Neural cell (in vitro differentiated cells): ENCODE data around the gene ANKS1B. TPM values are rescaled to one million over a fixed set of nuclear protein-coding genes. Genes with fewer than 3 reads are reported as not detected.
A peak's percentile ranks its signal among the peaks of the same experiment; 100 is the strongest.

Source experiments
- H2AFZ ChIP-seq: fragments of 200-600, 300-800 bp; sonication (generic), shearing (Covaris generic); 2 replicates; pipeline ENCODE4 v1.6.0; 2014; ENCODE audit warnings: low read depth, mild to moderate bottlenecking, antibody characterized with exemption, low read length, moderate library complexity
- H3F3A ChIP-seq: fragments of 200-600 bp; shearing (Covaris generic); 2 replicates; pipeline ENCODE4 v1.6.1; 2016; ENCODE audit warnings: mild to moderate bottlenecking, moderate library complexity, mixed read lengths, antibody characterized with exemption, low read length; ENCODE audit not compliant: insufficient read depth, poor library complexity, severe bottlenecking
- H3K27ac ChIP-seq: fragments of 200-600, 300-800 bp; sonication (generic), shearing (Covaris generic); 2 replicates; pipeline ENCODE4 v1.5.1; 2014; ENCODE audit warnings: mild to moderate bottlenecking, low read length, moderate library complexity
- H3K27me3 ChIP-seq: fragments of 300-800, 200-600 bp; sonication (generic), shearing (Covaris generic); 2 replicates; pipeline ENCODE4 v1.6.0; 2014; ENCODE audit warnings: mild to moderate bottlenecking, low read depth, low read length, moderate library complexity; ENCODE audit not compliant: insufficient read depth
- H3K36me3 ChIP-seq: fragments of 300-800, 200-600 bp; sonication (generic), shearing (Covaris generic); 2 replicates; pipeline ENCODE4 v1.5.1; 2014; ENCODE audit warnings: mild to moderate bottlenecking, antibody characterized with exemption, low read length, moderate library complexity; ENCODE audit not compliant: insufficient read depth
- H3K4me2 ChIP-seq: fragments of 300-800, 200-600 bp; sonication (generic), shearing (Covaris generic); 2 replicates; pipeline ENCODE4 v1.6.0; 2014; ENCODE audit warnings: mild to moderate bottlenecking, low read length
- H3K4me3 ChIP-seq: fragments of 300-800, 200-600 bp; sonication (generic), shearing (Covaris generic); 2 replicates; pipeline ENCODE4 v1.5.1; 2014; ENCODE audit warnings: mild to moderate bottlenecking, low read length, moderate library complexity
- H3K79me2 ChIP-seq: fragments of 200-600 bp; shearing (Covaris generic); replicated peaks from 2 replicates; pipeline ENCODE4 v1.6.0; 2014; ENCODE audit warnings: mild to moderate bottlenecking, low read length, moderate library complexity; ENCODE audit not compliant: insufficient read depth
- H3K9ac ChIP-seq: fragments of 300-800, 200-600 bp; sonication (generic), shearing (Covaris generic); 2 replicates; pipeline ENCODE4 v1.6.1; 2016; ENCODE audit warnings: mild to moderate bottlenecking, low read length, mixed read lengths
- H3K9me2 ChIP-seq: fragments of 200-600 bp; shearing (Covaris generic); 2 replicates; pipeline ENCODE4 v1.6.1; 2016; ENCODE audit warnings: mild to moderate bottlenecking, low read length, mixed read lengths; ENCODE audit not compliant: insufficient read depth
- H3K9me3 ChIP-seq: fragments of 200-600, 300-800 bp; sonication (generic), shearing (Covaris generic); 2 replicates; pipeline ENCODE4 v1.6.1; 2016; ENCODE audit warnings: mild to moderate bottlenecking, mixed run types, low read length, moderate library complexity, mixed read lengths
- H4K20me1 ChIP-seq: fragments of 200-600 bp; shearing (Covaris generic); 2 replicates; pipeline ENCODE4 v1.6.1; 2016; ENCODE audit warnings: mild to moderate bottlenecking, mixed run types; ENCODE audit not compliant: insufficient read depth
- EP300 ChIP-seq: fragments of 450-650 bp; conservative IDR thresholded peaks from 2 replicates; pipeline ENCODE4 v1.6.1; 2014; ENCODE audit warnings: antibody characterized with exemption, mild to moderate bottlenecking, moderate library complexity; ENCODE audit not compliant: poor library complexity, severe bottlenecking
- EZH2 ChIP-seq: fragments of 200-600, 300-800 bp; shearing (Covaris generic), sonication (generic); IDR thresholded peaks from 2 replicates; pipeline ENCODE4 v1.6.1; 2014; ENCODE audit warnings: antibody characterized with exemption, low read length, borderline replicate concordance, mild to moderate bottlenecking; ENCODE audit not compliant: insufficient read depth, poor library complexity, severe bottlenecking
- MXI1 ChIP-seq: fragments of 450-650 bp; conservative IDR thresholded peaks from 2 replicates; pipeline ENCODE4 v1.6.1; 2014; ENCODE audit warnings: antibody characterized with exemption, mild to moderate bottlenecking; ENCODE audit not compliant: poor library complexity, severe bottlenecking
- POLR2AphosphoS5 ChIP-seq: IDR thresholded peaks from 2 replicates; pipeline ENCODE4 v1.6.1; 2012
- RAD21 ChIP-seq: fragments of 450-650 bp; conservative IDR thresholded peaks from 2 replicates; pipeline ENCODE4 v1.6.1; 2014; ENCODE audit warnings: antibody characterized with exemption, mild to moderate bottlenecking, moderate library complexity
- SMC3 ChIP-seq: fragments of 450-650 bp; conservative IDR thresholded peaks from 2 replicates; pipeline ENCODE4 v1.6.1; 2014; ENCODE audit warnings: antibody characterized with exemption, mild to moderate bottlenecking, moderate library complexity; ENCODE audit not compliant: poor library complexity
- TAF1 ChIP-seq: IDR thresholded peaks from 2 replicates; pipeline ENCODE4 v1.6.1; 2012; ENCODE audit warnings: low read depth
- polyA plus RNA-seq: library from polyadenylated mRNA; depleted of rRNA; stranded (reverse); fragments of >200 nt; gene quantifications from 2 replicates; pipeline ENCODE4 v1.2.3, GENCODE V29; 2014
- TF ChIP-seq, protein P1 (sequence below): IDR thresholded peaks from 2 replicates; pipeline ENCODE4 v1.6.1; 2012; ENCODE audit warnings: borderline replicate concordance
- TF ChIP-seq, protein P2 (sequence below): fragments of 450-650 bp; IDR thresholded peaks from 2 replicates; pipeline ENCODE4 v1.5.1; 2014; ENCODE audit warnings: antibody characterized with exemption, mild to moderate bottlenecking, moderate library complexity; ENCODE audit not compliant: poor library complexity, severe bottlenecking

Gene ANKS1B
- polyA plus RNA-seq, 1 donor from 2014 or later: 65.6 TPM

DNA sequence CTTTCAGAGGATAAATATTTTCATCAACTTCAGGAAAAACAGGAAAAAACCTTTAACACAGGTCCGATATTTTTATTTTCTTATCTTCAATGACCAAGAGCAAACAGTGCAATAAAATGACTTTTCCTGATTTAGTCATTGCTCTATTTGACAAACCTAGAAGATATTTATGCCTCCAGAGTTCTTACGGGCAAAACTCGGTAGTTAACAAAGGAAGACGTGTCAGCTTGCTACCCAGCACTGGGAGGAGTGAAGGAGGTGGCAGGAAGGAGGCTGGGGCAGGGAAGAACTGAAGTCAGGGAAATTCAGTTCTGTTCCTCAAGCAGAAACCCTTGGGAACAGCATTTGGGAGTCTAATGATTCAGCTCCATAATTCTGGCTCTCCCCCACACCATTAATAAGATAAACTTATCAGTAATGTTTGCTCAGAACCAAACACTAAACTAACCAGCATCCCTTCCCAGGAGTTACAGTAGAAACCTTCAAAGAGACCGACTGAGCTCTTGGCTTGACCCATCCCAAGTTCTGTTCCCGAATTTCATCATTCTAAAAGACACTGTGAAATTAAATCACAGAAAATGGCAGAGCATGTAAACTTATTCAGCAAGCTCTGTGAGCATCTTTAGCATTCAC, 1176.4 kb downstream of the ANKS1B start:
- H3F3A ChIP-seq: no peaks in the 10 kb centered on the region
- H3K36me3 ChIP-seq: no peaks in the 10 kb centered on the region
- no peak overlapping the region for H3K9ac ChIP-seq
- TF ChIP-seq MXI1 (no peak), EP300 (no peak), POLR2AphosphoS5 (no peak), TAF1 (no peak), SMC3 (no peak), RAD21 (no peak), EZH2 (no peak)
- TF ChIP-seq, protein P1, sequence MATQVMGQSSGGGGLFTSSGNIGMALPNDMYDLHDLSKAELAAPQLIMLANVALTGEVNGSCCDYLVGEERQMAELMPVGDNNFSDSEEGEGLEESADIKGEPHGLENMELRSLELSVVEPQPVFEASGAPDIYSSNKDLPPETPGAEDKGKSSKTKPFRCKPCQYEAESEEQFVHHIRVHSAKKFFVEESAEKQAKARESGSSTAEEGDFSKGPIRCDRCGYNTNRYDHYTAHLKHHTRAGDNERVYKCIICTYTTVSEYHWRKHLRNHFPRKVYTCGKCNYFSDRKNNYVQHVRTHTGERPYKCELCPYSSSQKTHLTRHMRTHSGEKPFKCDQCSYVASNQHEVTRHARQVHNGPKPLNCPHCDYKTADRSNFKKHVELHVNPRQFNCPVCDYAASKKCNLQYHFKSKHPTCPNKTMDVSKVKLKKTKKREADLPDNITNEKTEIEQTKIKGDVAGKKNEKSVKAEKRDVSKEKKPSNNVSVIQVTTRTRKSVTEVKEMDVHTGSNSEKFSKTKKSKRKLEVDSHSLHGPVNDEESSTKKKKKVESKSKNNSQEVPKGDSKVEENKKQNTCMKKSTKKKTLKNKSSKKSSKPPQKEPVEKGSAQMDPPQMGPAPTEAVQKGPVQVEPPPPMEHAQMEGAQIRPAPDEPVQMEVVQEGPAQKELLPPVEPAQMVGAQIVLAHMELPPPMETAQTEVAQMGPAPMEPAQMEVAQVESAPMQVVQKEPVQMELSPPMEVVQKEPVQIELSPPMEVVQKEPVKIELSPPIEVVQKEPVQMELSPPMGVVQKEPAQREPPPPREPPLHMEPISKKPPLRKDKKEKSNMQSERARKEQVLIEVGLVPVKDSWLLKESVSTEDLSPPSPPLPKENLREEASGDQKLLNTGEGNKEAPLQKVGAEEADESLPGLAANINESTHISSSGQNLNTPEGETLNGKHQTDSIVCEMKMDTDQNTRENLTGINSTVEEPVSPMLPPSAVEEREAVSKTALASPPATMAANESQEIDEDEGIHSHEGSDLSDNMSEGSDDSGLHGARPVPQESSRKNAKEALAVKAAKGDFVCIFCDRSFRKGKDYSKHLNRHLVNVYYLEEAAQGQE: no peak
- TF ChIP-seq, protein P2, sequence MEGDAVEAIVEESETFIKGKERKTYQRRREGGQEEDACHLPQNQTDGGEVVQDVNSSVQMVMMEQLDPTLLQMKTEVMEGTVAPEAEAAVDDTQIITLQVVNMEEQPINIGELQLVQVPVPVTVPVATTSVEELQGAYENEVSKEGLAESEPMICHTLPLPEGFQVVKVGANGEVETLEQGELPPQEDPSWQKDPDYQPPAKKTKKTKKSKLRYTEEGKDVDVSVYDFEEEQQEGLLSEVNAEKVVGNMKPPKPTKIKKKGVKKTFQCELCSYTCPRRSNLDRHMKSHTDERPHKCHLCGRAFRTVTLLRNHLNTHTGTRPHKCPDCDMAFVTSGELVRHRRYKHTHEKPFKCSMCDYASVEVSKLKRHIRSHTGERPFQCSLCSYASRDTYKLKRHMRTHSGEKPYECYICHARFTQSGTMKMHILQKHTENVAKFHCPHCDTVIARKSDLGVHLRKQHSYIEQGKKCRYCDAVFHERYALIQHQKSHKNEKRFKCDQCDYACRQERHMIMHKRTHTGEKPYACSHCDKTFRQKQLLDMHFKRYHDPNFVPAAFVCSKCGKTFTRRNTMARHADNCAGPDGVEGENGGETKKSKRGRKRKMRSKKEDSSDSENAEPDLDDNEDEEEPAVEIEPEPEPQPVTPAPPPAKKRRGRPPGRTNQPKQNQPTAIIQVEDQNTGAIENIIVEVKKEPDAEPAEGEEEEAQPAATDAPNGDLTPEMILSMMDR: no peak
- H3K9me3 ChIP-seq: no peaks in the 10 kb centered on the region
- no peak overlapping the region for H3K4me2 ChIP-seq
- H2AFZ ChIP-seq: no peak overlapping the region
- no peaks in the 10 kb centered on the region for H3K27me3 ChIP-seq
- H3K27ac ChIP-seq: peak overlapping the region; percentile 66
- H4K20me1 ChIP-seq: no peaks in the 10 kb centered on the region
- no peaks in the 10 kb centered on the region for H3K79me2 ChIP-seq
- no peak overlapping the region for H3K4me3 ChIP-seq
- H3K9me2 ChIP-seq: no peaks in the 10 kb centered on the region

DNA sequence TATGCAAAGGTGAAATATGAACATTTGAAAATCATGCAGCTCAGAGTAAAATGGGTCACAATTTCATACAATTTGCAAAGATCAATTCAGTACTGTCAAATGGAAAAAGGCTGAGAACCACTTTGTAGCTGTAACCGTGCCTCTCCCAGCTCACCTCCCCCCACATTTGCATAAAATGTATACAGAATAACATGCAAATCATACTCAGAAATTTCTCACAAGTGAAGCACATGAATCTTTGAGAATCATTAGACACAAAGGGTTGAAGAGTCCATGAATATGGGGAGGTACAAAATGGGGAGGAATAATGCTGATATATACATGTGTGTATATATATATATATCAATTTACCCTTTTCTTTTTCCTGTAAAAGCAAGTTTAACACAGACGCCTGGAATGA, 1177.5 kb downstream of the ANKS1B start:
- peaks cover 3% of the 10 kb centered on the region for H3K79me2 ChIP-seq
- H3F3A ChIP-seq: no peaks in the 10 kb centered on the region
- H3K9me2 ChIP-seq: no peaks in the 10 kb centered on the region
- no peaks in the 10 kb centered on the region for H3K36me3 ChIP-seq
- peak overlapping the region; percentile 22 for H3K9ac ChIP-seq
- TF ChIP-seq, protein P1: no peak
- TF ChIP-seq TAF1: no peak
- no peak for TF ChIP-seq RAD21
- TF ChIP-seq MXI1: no peak
- no peak for TF ChIP-seq EP300
- TF ChIP-seq SMC3: no peak
- TF ChIP-seq POLR2AphosphoS5: no peak
- TF ChIP-seq EZH2: no peak
- TF ChIP-seq, protein P2: no peak
- no peaks in the 10 kb centered on the region for H4K20me1 ChIP-seq
- H3K4me2 ChIP-seq: peak overlapping the region; percentile 14
- H3K27me3 ChIP-seq: no peaks in the 10 kb centered on the region
- H3K9me3 ChIP-seq: no peaks in the 10 kb centered on the region
- peak overlapping the region; percentile 66 for H3K27ac ChIP-seq
- H2AFZ ChIP-seq: no peak overlapping the region
- H3K4me3 ChIP-seq: peak overlapping the region; percentile 27
